ENCODE data around the gene MED25. TPM values are rescaled to one million over a fixed set of nuclear protein-coding genes. Genes with fewer than 3 reads are reported as not detected.
A peak's percentile ranks its signal among the peaks of the same experiment; 100 is the strongest.

MED25 gene
- total RNA-seq (10 to 100 TPM; 43.6 to 75.2 TPM), polyA plus RNA-seq (10 to 100 TPM; 42.6 to 52.6 TPM)
- long read RNA-seq, donor 1, partial matches to known transcripts = 7 of 12 reads
- long read RNA-seq, donor 1, other reads (novel, unspliced or antisense) = 0 of 12 reads
- long read RNA-seq, donor 2, partial matches to known transcripts = 6 of 6 reads
- long read RNA-seq, donor 2, other reads (novel, unspliced or antisense) = 0 of 6 reads
- long read RNA-seq, donor 3 = 0 reads
- long read RNA-seq, donor 4, partial matches to known transcripts = 0 of 1 reads
- long read RNA-seq, donor 4, other reads (novel, unspliced or antisense) = 0 of 1 reads
- long read RNA-seq, donor 5, partial matches to known transcripts = 7 of 16 reads
- long read RNA-seq, donor 5, other reads (novel, unspliced or antisense) = 0 of 16 reads

DNA sequence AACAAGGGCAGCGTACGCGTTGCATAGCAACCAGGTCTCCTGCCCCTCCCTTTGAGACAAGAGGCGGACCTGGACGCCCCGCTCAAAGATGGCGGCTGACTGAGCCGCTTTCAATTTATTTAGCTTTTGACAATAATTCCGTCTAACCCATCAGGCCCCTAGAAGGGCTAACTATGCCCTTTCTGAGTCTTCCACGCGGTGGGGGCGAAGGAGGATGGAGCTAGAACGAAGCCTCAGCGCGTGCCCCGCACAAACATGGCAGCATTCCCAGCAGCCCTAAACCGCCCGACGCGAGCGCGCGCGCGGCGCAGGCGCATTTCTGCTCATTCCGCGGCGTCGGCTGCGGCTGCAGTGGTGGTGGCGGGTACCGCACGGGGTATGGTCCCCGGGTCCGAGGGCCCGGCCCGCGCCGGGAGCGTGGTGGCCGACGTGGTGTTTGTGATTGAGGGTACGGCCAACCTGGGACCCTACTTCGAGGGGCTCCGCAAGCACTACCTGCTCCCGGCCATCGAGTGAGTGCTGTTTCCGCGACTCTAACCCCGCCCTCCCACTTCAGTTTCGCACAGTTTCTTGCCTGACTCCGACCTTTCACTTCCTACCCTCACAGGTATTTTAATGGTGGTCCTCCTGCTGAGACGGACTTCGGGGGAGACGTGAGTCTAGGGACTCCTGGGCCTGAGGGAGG is at the start of gene MED25:
TSS of gene MED25 (plus strand) at position 326 of the 685 bp plus-strand sequence. CDS start at position 379, 53 bp downstream.
- peaks cover 0 to 9% (median 4%) of the 10 kb centered on the region in 5 donors for H3K4me1 ChIP-seq (ENCODE audit: control insufficient read depth in 5 of 5, insufficient read depth in 5 of 5, low read length in 5 of 5)
- peak; percentile 93 to 96 (median 94) for DNase-seq
- peak; percentile 84 for ATAC-seq (ENCODE audit: insufficient read depth, low FRiP score)
- WGBS, 2 donors = 0% methylated on average over 55 to 57 of the region's 57 CpGs
- peak within 1 kb of the TSS; percentile 74 to 95 for H3K27ac ChIP-seq (ENCODE audit: low read depth in 1 of 2, low read length in 1 of 2)
- H3K4me3 ChIP-seq = peak within 1 kb of the TSS; percentile 81
- H3K9ac ChIP-seq (ENCODE audit: insufficient read depth in 1 of 2, low read length in 2 of 2) = peak within 1 kb of the TSS; percentile 97 to 98
- H3K9me3 ChIP-seq (ENCODE audit: control insufficient read depth in 4 of 4, insufficient read depth in 3 of 4, low read length in 3 of 4) = no peaks in the 10 kb centered on the region
- H3K36me3 ChIP-seq (ENCODE audit: control insufficient read depth in 4 of 4, insufficient read depth in 4 of 4, low read length in 4 of 4) = peaks cover 0 to 9% (median 4%) of the 10 kb centered on the region in 4 donors
- TF ChIP-seq, protein P1, sequence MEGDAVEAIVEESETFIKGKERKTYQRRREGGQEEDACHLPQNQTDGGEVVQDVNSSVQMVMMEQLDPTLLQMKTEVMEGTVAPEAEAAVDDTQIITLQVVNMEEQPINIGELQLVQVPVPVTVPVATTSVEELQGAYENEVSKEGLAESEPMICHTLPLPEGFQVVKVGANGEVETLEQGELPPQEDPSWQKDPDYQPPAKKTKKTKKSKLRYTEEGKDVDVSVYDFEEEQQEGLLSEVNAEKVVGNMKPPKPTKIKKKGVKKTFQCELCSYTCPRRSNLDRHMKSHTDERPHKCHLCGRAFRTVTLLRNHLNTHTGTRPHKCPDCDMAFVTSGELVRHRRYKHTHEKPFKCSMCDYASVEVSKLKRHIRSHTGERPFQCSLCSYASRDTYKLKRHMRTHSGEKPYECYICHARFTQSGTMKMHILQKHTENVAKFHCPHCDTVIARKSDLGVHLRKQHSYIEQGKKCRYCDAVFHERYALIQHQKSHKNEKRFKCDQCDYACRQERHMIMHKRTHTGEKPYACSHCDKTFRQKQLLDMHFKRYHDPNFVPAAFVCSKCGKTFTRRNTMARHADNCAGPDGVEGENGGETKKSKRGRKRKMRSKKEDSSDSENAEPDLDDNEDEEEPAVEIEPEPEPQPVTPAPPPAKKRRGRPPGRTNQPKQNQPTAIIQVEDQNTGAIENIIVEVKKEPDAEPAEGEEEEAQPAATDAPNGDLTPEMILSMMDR (IDR thresholded peaks at IDR 0.05; ENCODE audit: control extremely low read depth, extremely low read depth) = no peak
- H3K27me3 ChIP-seq (ENCODE audit: control insufficient read depth in 3 of 3, insufficient read depth in 3 of 3, low read length in 2 of 3) = no peaks in the 10 kb centered on the region

DNA sequence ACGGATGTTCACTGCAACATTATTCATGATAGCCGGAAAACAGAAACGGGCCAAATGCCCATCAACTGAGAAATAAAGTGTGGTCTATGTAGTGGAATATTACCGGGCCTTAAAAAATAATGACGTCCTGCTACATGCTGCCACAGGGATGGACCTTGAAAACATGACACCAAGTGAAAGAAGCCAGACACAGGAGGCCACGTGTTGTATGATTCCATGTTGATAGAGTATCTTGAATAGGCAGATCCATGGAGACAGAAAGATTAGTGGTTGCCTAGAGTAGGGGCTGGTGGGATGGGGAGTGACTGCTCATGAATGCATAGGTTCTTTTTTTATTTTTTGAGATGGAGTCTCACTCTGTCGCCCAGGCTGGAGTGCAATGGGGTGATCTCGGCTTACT is 47.6 kb upstream of the MED25 start:
- ATAC-seq (ENCODE audit: insufficient read depth, low FRiP score) = no peak
- H3K27ac ChIP-seq (ENCODE audit: low read depth in 1 of 2, low read length in 1 of 2) = no peak overlapping the region

DNA sequence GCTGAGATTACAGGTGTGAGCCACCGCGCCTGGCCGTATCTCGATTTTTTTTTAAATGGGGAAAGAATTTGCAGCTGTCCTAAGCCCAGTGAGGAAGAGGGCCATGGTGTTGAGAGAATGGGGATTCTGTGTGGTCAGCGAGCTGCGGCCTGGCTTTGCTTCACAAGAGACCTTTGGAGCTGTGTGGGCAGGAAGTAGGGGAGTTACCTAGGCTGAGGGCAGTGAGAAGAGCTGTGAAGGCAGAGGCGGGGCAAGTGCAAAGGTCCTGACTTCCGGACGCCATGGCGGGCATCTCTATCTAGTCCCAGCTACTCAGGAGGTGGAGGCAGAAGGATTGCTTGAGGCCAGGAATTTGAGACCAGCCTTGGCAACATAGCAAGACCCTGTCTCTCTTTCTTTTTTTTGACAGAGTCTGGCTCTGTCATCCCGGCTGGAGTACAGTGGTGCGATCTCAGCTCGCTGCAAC is 46.4 kb upstream of the MED25 start:
- no peak overlapping the region for H3K4me3 ChIP-seq
- H3K9ac ChIP-seq (ENCODE audit: insufficient read depth in 1 of 2, low read length in 2 of 2) = no peak overlapping the region
- DNase-seq (no peak), ATAC-seq (ENCODE audit: insufficient read depth, low FRiP score) (no peak)
- TF ChIP-seq, protein P1 (IDR thresholded peaks at IDR 0.05; ENCODE audit: control extremely low read depth, extremely low read depth) = no peak
- no peaks in the 10 kb centered on the region for H3K27me3 ChIP-seq (ENCODE audit: control insufficient read depth in 3 of 3, insufficient read depth in 3 of 3, low read length in 2 of 3)
- peaks cover 0 to 7% (median 6%) of the 10 kb centered on the region in 4 donors for H3K36me3 ChIP-seq (ENCODE audit: control insufficient read depth in 4 of 4, insufficient read depth in 4 of 4, low read length in 4 of 4)
- peaks cover 0 to 15% (median 5%) of the 10 kb centered on the region in 5 donors for H3K4me1 ChIP-seq (ENCODE audit: control insufficient read depth in 5 of 5, insufficient read depth in 5 of 5, low read length in 5 of 5)
- no peaks in the 10 kb centered on the region for H3K9me3 ChIP-seq (ENCODE audit: control insufficient read depth in 4 of 4, insufficient read depth in 3 of 4, low read length in 3 of 4)
- no peak overlapping the region for H3K27ac ChIP-seq (ENCODE audit: low read depth in 1 of 2, low read length in 1 of 2)
- WGBS, 2 donors = 87 to 92% methylated on average over 13 of the region's 13 CpGs

More for the DNA sequence above, 47.6 kb upstream of the MED25 start:
- WGBS, 2 donors = 93 to 97% methylated on average over 8 of the region's 8 CpGs
- H3K36me3 ChIP-seq (ENCODE audit: control insufficient read depth in 4 of 4, insufficient read depth in 4 of 4, low read length in 4 of 4) = peaks cover 0 to 6% (median 2%) of the 10 kb centered on the region in 4 donors
- TF ChIP-seq, protein P1 (IDR thresholded peaks at IDR 0.05; ENCODE audit: control extremely low read depth, extremely low read depth) = no peak
- no peaks in the 10 kb centered on the region for H3K27me3 ChIP-seq (ENCODE audit: control insufficient read depth in 3 of 3, insufficient read depth in 3 of 3, low read length in 2 of 3)
- DNase-seq = no peak
- H3K9ac ChIP-seq (ENCODE audit: insufficient read depth in 1 of 2, low read length in 2 of 2) = no peak overlapping the region
- no peaks in the 10 kb centered on the region for H3K9me3 ChIP-seq (ENCODE audit: control insufficient read depth in 4 of 4, insufficient read depth in 3 of 4, low read length in 3 of 4)
- H3K4me3 ChIP-seq = no peak overlapping the region
- peaks cover 0 to 20% (median 5%) of the 10 kb centered on the region in 5 donors for H3K4me1 ChIP-seq (ENCODE audit: control insufficient read depth in 5 of 5, insufficient read depth in 5 of 5, low read length in 5 of 5)
